GM10266 (cell line): ENCODE measurements around the gene ATG9B.
"Not testable (repeated sequence)": the region's sequence is repeated elsewhere in the genome, so short reads cannot be mapped to it uniquely, and the experiment has no call there.

ENCODE experiments used
- DNase-seq: peaks from one replicate; pipeline ENCODE4 v3.0.0; 2012; ENCODE audit errors: extremely low spot score
- TF ChIP-seq, protein P1 (sequence below): IDR thresholded peaks from 2 replicates; pipeline ENCODE4 v1.5.1; 2012; ENCODE audit warnings: mild to moderate bottlenecking, low read depth; ENCODE audit not compliant: control insufficient read depth, insufficient read depth; ENCODE audit errors: missing control alignments

The ATG9B gene

DNA sequence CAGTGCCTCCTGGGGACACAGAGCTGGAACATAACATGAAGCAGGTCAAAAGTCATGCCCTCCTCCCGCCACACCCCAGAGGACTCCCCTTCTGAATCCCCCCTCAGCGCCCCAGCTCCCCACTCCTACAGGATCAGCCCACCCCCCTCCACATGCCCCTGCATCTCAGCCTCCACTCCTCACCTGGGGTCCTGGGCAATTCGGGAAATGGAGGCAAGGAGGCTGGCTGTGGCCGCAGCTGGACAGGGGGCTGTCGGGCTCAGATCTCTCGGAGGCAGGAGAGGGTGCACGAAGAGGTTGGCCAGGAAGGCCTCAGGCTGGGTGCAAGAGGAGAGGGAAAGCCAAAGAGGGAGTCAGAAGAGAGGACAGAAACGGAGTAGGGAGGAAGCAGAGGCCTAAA is 7.8 kb downstream of the ATG9B start:
- no peak for DNase-seq
- TF ChIP-seq, protein P1, sequence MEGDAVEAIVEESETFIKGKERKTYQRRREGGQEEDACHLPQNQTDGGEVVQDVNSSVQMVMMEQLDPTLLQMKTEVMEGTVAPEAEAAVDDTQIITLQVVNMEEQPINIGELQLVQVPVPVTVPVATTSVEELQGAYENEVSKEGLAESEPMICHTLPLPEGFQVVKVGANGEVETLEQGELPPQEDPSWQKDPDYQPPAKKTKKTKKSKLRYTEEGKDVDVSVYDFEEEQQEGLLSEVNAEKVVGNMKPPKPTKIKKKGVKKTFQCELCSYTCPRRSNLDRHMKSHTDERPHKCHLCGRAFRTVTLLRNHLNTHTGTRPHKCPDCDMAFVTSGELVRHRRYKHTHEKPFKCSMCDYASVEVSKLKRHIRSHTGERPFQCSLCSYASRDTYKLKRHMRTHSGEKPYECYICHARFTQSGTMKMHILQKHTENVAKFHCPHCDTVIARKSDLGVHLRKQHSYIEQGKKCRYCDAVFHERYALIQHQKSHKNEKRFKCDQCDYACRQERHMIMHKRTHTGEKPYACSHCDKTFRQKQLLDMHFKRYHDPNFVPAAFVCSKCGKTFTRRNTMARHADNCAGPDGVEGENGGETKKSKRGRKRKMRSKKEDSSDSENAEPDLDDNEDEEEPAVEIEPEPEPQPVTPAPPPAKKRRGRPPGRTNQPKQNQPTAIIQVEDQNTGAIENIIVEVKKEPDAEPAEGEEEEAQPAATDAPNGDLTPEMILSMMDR, result no peak

DNA sequence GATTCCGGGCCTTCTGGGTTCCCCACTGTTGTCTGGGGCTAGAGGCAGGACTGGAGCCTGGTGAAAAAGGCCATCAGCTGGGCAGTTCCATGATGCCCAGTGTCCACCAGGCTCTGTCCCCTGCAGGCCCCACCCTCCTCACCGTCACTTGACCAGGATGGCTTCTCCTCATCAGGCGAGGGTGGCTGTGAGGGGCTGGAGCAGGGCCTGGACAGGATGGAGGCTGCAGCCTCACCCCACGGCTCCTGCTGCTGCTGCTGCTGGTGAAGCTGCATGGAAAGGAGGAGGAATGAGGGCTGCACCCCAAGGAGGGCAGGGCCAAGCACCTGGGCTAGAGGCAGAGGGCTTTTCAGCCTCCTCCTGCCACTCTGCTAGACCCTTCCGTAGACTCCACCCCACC is 8.3 kb downstream of the ATG9B start:
- DNase-seq, result no peak
- TF ChIP-seq, protein P1, result no peak

DNA sequence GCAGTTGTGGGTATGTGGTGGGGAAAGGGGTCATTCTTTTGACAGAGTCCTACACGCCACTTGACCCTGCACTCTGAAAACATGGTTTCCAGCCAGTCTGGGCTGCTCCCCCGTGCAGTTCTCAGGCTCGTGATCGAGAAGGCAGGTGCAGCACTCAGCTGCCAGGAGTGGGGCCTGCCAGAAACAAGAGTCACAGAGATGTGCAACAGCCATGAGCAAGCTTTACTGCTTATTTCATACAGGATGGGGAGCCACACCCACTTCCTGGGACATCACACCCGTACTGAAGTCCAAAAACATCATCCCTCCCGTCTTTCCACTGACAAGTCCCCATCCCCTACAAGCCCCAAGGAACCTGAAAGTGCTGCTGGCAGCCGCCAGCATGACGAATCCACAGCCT is 9.3 kb downstream of the ATG9B start:
- TF ChIP-seq, protein P1, result no peak
- no peak for DNase-seq

DNA sequence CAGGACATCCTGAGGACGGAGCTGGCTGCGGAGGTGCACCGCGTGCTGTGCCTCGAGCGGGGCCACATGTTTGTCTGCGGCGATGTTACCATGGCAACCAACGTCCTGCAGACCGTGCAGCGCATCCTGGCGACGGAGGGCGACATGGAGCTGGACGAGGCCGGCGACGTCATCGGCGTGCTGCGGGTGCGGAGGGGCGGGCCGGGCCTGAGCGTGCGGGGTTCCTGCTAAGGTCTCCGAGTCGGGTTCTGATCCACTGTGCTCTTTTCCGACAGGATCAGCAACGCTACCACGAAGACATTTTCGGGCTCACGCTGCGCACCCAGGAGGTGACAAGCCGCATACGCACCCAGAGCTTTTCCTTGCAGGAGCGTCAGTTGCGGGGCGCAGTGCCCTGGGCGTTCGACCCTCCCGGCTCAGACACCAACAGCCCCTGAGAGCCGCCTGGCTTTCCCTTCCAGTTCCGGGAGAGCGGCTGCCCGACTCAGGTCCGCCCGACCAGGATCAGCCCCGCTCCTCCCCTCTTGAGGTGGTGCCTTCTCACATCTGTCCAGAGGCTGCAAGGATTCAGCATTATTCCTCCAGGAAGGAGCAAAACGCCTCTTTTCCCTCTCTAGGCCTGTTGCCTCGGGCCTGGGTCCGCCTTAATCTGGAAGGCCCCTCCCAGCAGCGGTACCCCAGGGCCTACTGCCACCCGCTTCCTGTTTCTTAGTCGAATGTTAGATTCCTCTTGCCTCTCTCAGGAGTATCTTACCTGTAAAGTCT is 10.4 kb downstream of the ATG9B start:
- peak; percentile 88 for DNase-seq
- TF ChIP-seq, protein P1, result peak; percentile 7

DNA sequence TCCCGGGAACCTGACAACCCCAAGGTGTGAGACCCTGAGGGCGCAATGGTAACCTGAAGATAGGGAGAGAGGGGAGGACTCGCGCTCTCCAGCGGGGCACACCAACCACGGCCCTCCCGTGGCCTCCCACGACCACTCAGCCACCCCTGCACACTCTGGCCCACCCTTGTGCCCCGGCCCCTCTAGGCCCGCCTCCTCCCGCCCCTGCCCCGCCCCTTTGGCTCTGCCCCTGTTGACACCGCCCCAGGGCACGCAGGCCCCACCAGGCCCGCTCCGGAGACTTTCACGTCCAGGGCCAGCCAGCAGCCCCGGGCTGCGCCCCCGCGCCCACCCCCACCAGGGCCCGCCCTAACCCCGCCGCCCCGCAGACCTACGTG is 10.9 kb downstream of the ATG9B start:
- TF ChIP-seq, protein P1, result no peak
- no peak for DNase-seq

DNA sequence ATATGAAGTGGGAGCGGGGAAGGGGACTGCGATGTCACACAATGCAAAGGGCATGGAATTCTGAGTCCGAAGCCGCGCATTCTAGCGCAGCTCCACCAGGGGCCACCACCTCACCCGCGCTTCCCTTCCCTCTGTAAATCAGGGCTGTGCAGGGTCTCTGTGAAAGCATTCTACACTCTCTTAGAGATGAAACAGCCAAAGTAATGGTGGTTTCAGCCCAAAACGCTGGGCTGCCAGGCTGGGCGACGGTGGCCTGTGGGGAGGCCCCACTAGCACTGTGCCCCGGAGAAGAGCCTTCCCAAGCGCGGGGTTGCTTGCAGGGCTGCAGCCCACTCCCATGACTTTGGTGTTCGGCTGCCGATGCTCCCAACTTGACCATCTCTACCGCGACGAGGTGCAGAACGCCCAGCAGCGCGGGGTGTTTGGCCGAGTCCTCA is 11.4 kb downstream of the ATG9B start:
- DNase-seq, result peak; percentile 65
- TF ChIP-seq, protein P1, result peak; percentile 47

DNA sequence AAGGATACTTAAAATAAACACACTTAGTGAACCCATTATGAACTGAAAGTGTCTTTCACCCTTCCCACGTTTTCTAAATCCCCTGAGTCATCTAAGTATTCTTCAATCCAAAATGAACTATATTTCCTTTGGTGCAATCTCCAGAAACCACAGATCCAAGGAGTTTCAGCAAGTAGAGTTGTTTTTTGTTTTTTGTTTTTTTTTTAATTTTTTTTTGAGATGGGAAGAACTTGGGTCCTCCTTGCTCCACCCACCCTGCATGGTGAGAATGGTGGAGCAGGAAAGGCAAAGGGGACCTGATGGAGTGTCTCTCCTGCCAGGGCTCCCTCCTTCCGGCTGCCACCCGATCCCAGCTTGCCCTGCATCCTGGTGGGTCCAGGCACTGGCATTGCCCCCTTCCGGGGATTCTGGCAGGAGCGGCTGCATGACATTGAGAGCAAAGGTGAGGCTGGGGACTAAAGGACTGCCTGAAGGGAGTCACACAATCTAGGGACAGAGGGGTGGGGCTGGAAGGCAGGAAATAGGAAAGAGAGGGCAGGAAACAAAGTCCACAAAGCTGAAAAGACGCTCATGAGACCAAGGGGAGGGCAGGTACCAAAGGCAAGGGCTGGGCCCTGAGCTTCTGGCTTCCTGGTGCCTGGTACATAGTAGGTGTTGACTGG is 12.1 kb downstream of the ATG9B start:
- TF ChIP-seq, protein P1, result no peak
- no peak for DNase-seq

DNA sequence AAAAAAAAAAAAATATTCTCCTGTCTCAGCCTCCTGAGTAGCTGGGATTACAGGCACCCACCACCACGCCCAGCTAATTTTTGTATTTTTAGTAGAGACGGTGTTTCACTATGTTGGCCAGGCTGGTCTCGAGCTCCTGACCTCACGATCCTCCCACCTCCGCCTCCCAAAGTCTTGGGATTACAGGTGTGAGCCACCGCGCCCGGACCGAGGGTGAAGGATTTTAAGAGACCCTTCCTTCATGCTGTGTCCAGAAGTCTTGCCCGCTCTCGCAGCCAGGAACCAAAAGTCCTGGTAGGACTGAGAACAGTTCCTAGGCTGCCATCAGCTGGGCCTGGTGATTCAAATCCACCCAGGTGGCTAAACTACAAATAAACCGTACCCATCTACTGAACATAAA is 12.7 kb downstream of the ATG9B start:
- DNase-seq, result not testable (repeated sequence)
